Fibroblast of upper back skin (primary cell): Measurements from ENCODE around the gene CELF3.
"Not testable (repeated sequence)": the region's sequence is repeated elsewhere in the genome, so short reads cannot be mapped to it uniquely, and the experiment has no call there.

Experiments
- DNase-seq: peaks from one replicate; pipeline ENCODE4 v3.0.0-alpha.2; 2013

Gene CELF3

DNA sequence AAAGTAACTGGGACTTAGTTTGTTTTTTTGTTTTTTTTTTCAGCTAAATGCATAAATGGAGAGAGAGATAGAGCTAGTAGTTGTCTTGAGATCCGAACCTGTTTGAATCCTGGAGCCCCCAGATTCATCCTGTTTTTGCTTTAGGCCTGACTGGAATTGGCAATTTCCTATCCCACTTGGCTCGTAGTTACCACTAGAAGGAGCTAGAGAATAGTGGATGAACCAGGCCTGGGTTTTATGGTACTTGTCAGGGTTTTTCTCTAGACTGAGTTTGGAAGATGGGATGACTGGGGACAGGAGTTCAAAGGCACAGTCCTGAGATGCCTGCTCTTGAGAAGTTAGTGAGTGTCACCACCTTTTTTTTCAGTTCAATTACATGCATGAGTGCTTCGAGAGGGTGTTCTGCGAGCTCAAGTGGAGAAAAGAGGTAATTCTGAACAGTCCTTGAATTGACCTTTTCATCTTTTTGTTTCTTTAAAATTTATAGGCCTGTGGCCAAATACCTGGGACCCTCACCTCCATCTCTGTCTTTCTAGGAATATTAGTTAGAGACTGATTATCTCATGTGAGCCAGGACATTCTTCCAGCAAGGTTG is 23.4 kb downstream of the CELF3 start:
- peak; percentile 38 for DNase-seq

DNA sequence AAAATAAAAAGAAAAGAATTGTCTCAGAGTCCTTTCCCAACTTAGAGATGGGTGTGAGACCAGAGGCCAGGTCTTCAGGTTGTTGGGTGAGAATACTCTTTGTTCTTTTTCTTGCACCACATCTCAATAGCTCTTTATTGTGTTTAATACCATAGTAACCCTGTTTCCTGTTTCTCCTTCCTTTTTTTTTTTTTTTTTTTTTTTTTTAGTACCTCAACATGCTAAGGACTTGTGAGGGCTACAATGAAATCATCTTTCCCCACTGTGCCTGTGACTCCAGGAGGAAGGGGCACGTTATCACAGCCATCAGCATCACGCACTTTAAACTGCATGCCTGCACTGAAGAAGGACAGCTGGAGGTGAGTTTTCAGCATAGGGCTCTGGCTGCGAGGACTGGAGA is 24.4 kb downstream of the CELF3 start:
- DNase-seq = no peak

GRCh38 chr1:151689494-151689893 is 27.1 kb downstream of the CELF3 start:
- DNase-seq = no peak

GRCh38 chr1:151686561-151686960 is 30.0 kb downstream of the CELF3 start:
- no peak for DNase-seq

DNA sequence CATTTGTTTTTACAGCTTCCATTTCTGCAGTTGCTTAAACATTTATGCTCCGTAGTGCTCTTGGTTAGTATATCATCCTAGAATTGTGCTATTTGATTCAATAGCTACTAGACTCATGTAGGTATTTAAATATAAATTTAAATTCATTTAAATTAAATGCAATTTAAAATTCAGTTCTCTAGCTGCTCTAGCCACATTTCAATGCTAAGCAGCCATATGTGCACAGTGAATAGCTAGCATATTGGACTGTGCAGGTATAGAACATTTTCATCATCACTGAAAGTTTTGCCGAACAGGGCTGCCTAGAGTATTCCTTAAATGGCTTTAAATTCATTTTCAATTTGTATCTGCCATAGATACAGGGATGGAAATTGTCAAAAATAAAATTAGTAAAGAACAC is 32.5 kb downstream of the CELF3 start:
- no peak for DNase-seq

GRCh38 chr1:151682901-151683300 is 33.7 kb downstream of the CELF3 start:
- DNase-seq = not testable (repeated sequence)

- peak; percentile 74 for DNase-seq
These were observed 34.7 kb downstream of the CELF3 start for GRCh38 chr1:151681923-151682322.

DNA sequence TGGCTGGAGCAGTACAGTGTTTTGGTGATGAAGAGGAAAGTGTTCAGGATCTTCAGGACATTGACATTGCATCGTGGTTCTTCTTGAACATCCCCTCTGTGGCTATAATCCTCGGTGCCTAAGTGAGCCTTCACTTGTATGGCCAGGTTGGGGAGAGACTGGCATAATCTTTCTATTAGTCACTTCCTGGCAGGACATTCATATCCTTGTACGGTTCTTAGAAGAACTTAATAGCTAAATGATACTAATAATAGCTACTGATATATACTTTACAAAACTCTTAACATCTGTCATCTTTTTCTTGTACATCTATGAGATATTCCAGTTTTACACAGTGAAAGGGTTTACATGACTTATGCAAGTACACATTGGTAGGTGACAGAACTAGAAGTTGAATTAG is 35.8 kb downstream of the CELF3 start:
- DNase-seq = peak; percentile 93

GRCh38 chr1:151680391-151680790 is 36.2 kb downstream of the CELF3 start:
- peak; percentile 9 for DNase-seq

- no peak for DNase-seq
These were observed 43.2 kb downstream of the CELF3 start for GRCh38 chr1:151673407-151673806.

- DNase-seq = not testable (repeated sequence)
These were observed 46.4 kb downstream of the CELF3 start for GRCh38 chr1:151670036-151670675.

DNA sequence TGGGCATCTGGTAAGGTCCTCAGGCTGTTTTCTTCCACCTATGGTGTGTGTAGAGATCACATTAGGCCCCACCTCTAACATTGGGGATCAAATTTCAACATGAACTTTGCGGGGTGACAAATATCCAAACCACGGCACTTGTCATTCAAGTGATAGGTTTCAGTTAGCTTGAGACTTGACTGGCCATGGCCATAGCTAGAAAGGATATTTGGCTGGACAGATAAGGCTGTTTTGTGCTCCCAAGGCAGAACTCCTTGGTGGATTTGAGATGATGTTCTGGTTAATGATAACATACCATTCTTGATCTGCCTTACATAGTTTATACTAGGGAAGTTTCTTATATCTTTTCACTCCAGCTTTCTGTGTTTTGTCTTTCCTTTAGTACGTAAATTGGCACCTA is 48.5 kb downstream of the CELF3 start:
- no peak for DNase-seq

- DNase-seq = no peak
These were observed 54.9 kb downstream of the CELF3 start for GRCh38 chr1:151661751-151662150.

GRCh38 chr1:151655371-151655770 is 61.2 kb downstream of the CELF3 start:
- no peak for DNase-seq

DNA sequence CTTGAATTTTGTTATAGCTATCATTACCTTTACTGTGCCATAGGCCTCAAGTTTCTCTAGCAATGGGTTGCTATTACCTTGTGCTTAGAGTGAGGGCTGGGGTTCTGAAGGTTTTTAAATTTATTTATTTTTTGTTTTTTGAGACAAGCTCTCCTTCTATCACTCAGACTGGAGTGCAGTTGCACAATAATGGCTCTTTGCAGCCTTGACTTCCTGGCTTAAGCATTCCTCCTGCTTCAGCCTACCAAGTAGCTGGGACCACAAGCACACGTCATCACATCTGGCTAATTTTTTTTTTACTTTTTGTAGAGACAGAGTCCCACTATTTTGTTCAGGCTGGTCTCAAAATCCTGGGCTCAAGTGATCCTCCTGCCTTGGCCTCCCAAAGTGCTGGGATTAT is 63.2 kb downstream of the CELF3 start:
- peak; percentile 58 for DNase-seq
